Measurements from ENCODE around the gene CCND1.

GRCh38 chr11:69641681-69642548 lies 959 bp downstream of the CCND1 start:
- TF ChIP-seq CTCF (IDR thresholded peaks at IDR 0.05) (no peak), EZH2phosphoT487 (IDR thresholded peaks at IDR 0.05) (no peak)

Measured in neural progenitor cell (in vitro differentiated cells).